Keratinocyte (primary cell): ENCODE measurements around the gene CAST. TPM values are rescaled to one million over a fixed set of nuclear protein-coding genes. Genes with fewer than 3 reads are reported as not detected.

Experiments used
- DNase-seq: peaks from one replicate; pipeline ENCODE4 v3.0.0-alpha.2; 2011; ENCODE audit warnings: low read depth, missing footprints, low spot score
- FAIRE-seq: peaks from 2 replicates; lab custom pipeline; 2011; peaks lifted over from hg19 to GRCh38; lab: Jason Lieb, UNC
- H2AFZ ChIP-seq: 2 replicates; pipeline ENCODE4 v1.6.0; 2012; ENCODE audit warnings: low read length, control low read depth, inconsistent platforms; ENCODE audit not compliant: control insufficient read depth
- H3K27ac ChIP-seq: 2 replicates; pipeline ENCODE4 v1.5.1; 2011; ENCODE audit warnings: low read length; ENCODE audit not compliant: control insufficient read depth, insufficient read depth
- H3K27me3 ChIP-seq: 3 replicates; pipeline ENCODE4 v1.6.0; 2011; ENCODE audit warnings: low read length; ENCODE audit not compliant: control insufficient read depth, insufficient read depth; ENCODE audit errors: extremely low read depth
- H3K36me3 ChIP-seq, 2 experiments: 2 replicates in 1 of 2; 3 replicates in 1 of 2; pipeline ENCODE4 v1.5.1; 2011; ENCODE audit warnings: low read length in 2 of 2, mild to moderate bottlenecking in 1 of 2; ENCODE audit not compliant: control insufficient read depth in 2 of 2, insufficient read depth in 2 of 2; ENCODE audit errors: extremely low read depth in 1 of 2
- H3K4me1 ChIP-seq: 3 replicates; pipeline ENCODE4 v1.5.1; 2011; ENCODE audit warnings: low read length; ENCODE audit not compliant: control insufficient read depth, insufficient read depth; ENCODE audit errors: extremely low read depth
- H3K4me2 ChIP-seq: 3 replicates; pipeline ENCODE4 v1.6.0; 2011; ENCODE audit warnings: low read depth, low read length; ENCODE audit not compliant: control insufficient read depth, insufficient read depth; ENCODE audit errors: extremely low read depth
- H3K4me3 ChIP-seq, 3 experiments: fragments of 200-600 bp in 1 of 3; sonication (generic) in 1 of 3; 2 replicates in 2 of 3; 3 replicates in 1 of 3; pipeline ENCODE4 v1.5.1; 2011 to 2016; ENCODE audit warnings: low read length in 3 of 3, mild to moderate bottlenecking in 3 of 3, control low read depth in 2 of 3, inconsistent platforms in 1 of 3, low read depth in 1 of 3, mixed read lengths in 1 of 3, mixed run types in 1 of 3, moderate library complexity in 1 of 3; ENCODE audit not compliant: control insufficient read depth in 2 of 3, insufficient read depth in 2 of 3; ENCODE audit errors: extremely low read depth in 1 of 3
- H3K79me2 ChIP-seq: 2 replicates; pipeline ENCODE4 v1.6.0; 2012; ENCODE audit warnings: low read length; ENCODE audit not compliant: control insufficient read depth, insufficient read depth
- H3K9ac ChIP-seq: 3 replicates; pipeline ENCODE4 v1.6.0; 2011; ENCODE audit warnings: low read length; ENCODE audit not compliant: control insufficient read depth, insufficient read depth; ENCODE audit errors: extremely low read depth
- H3K9me1 ChIP-seq: 3 replicates; pipeline ENCODE4 v1.6.0; 2011; ENCODE audit warnings: low read length; ENCODE audit not compliant: control insufficient read depth, insufficient read depth; ENCODE audit errors: extremely low read depth
- H3K9me3 ChIP-seq: 2 replicates; pipeline ENCODE4 v1.5.1; 2012; ENCODE audit warnings: low read depth, low read length; ENCODE audit not compliant: control insufficient read depth
- H4K20me1 ChIP-seq: 3 replicates; pipeline ENCODE4 v1.6.0; 2011; ENCODE audit warnings: low read length; ENCODE audit not compliant: control insufficient read depth, insufficient read depth; ENCODE audit errors: extremely low read depth
- CTCF ChIP-seq, 3 experiments: IDR thresholded peaks in 1 of 3; conservative IDR thresholded peaks in 1 of 3; optimal IDR thresholded peaks in 1 of 3; 2 replicates in 2 of 3; 3 replicates in 1 of 3; pipeline versions ENCODE3 to v1.5.1; 2011; ENCODE audit warnings: low read length in 3 of 3, mild to moderate bottlenecking in 3 of 3, moderate library complexity in 2 of 3, control low read depth in 1 of 3, inconsistent platforms in 1 of 3; ENCODE audit not compliant: insufficient read depth in 2 of 3; ENCODE audit errors: extremely low read depth in 1 of 3
- EZH2 ChIP-seq: IDR thresholded peaks from one replicate; pipeline ENCODE4 v1.6.1; 2012; ENCODE audit warnings: inconsistent platforms, mild to moderate bottlenecking, low read length, moderate library complexity
- dilution Hi-C: fragments of 300-500 bp; cut with MboI; formaldehyde crosslinking; loops from one replicate; pipeline ENCODE4 v1.7.0; 2020; ENCODE audit warnings: low sequenced_read_pairs; ENCODE audit not compliant: extremely low pct_ligation_motif_present
- polyA plus RNA-seq, 5 experiments: library from polyadenylated mRNA; depleted of rRNA in 3 of 5; stranded (reverse) in 3 of 5; stranded (forward) in 1 of 5; unstranded in 1 of 5; fragments of >200 nt; gene quantifications; 1 replicate in 1 of 5; 2 replicates in 3 of 5; 3 replicates in 1 of 5; pipeline versions ENCODE4 v1.2.1 to v1.2.3, GENCODE V29; 2011 to 2012; ENCODE audit warnings: missing spikeins in 2 of 5, low read depth in 1 of 5, low replicate concordance in 1 of 5

CAST gene
- polyA plus RNA-seq, 1 donor (not counting 4 experiments of a cell fraction or from before 2014, with no cell fraction given) = 238 TPM

- Histone ChIP-seq H3K9ac (no peak overlapping the region), H3K4me1 (peaks cover 6% of the 10 kb centered on the region), H3K27ac (no peak overlapping the region), H3K27me3 (no peaks in the 10 kb centered on the region), H2AFZ (no peak overlapping the region), H3K36me3 (no peaks in the 10 kb centered on the region), H3K9me1 (no peaks in the 10 kb centered on the region), H3K79me2 (no peaks in the 10 kb centered on the region), H3K4me3 (no peak overlapping the region), H3K9me3 (no peaks in the 10 kb centered on the region), H3K4me2 (no peak overlapping the region), H4K20me1 (no peaks in the 10 kb centered on the region)
- dilution Hi-C loops = no loop called here
- TF ChIP-seq CTCF (optimal IDR thresholded peaks at IDR 0.05 in 1 of 3, IDR thresholded peaks at IDR 0.05 in 1 of 3, conservative IDR thresholded peaks at IDR 0.05 in 1 of 3; ENCODE audit: extremely low read depth in 1 of 3, insufficient read depth in 2 of 3, low read length in 3 of 3) (no peak), EZH2 (no peak)
- no peak for FAIRE-seq
- DNase-seq = no peak
Measured at GRCh38 chr5:96812851-96813250, 150.7 kb downstream of the CAST start.

GRCh38 chr5:96814041-96814440, 151.9 kb downstream of the CAST start:
- dilution Hi-C loops = no loop called here
- no peaks in the 10 kb centered on the region for H3K9me3 ChIP-seq
- H3K9ac ChIP-seq = no peak overlapping the region
- H3K9me1 ChIP-seq = no peaks in the 10 kb centered on the region
- DNase-seq (no peak), FAIRE-seq (no peak)
- no peak overlapping the region for H2AFZ ChIP-seq
- no peak overlapping the region for H3K4me2 ChIP-seq
- no peaks in the 10 kb centered on the region for H3K79me2 ChIP-seq
- H3K4me1 ChIP-seq = no peaks in the 10 kb centered on the region
- no peaks in the 10 kb centered on the region for H3K36me3 ChIP-seq
- no peak for TF ChIP-seq EZH2
- TF ChIP-seq CTCF (optimal IDR thresholded peaks at IDR 0.05 in 1 of 3, IDR thresholded peaks at IDR 0.05 in 1 of 3, conservative IDR thresholded peaks at IDR 0.05 in 1 of 3; ENCODE audit: extremely low read depth in 1 of 3, insufficient read depth in 2 of 3, low read length in 3 of 3) = no peak
- H3K4me3 ChIP-seq = no peak overlapping the region
- H4K20me1 ChIP-seq = no peaks in the 10 kb centered on the region
- H3K27me3 ChIP-seq = no peaks in the 10 kb centered on the region
- no peak overlapping the region for H3K27ac ChIP-seq
